Posterior vena cava (tissue), 2 donors: Measurements from ENCODE around the gene MAP3K5. TPM values are rescaled to one million over a fixed set of nuclear protein-coding genes. Genes with fewer than 3 reads are reported as not detected.
"Not testable (repeated sequence)": the region's sequence is repeated elsewhere in the genome, so short reads cannot be mapped to it uniquely, and the experiment has no call there.

ENCODE experiments used
- DNase-seq: peaks from one replicate; pipeline ENCODE4 v3.0.0-alpha.2; 2020; ENCODE audit warnings: low spot score
- intact Hi-C, 2 donors: fragments of 100-400 bp; cut with DNase I; formaldehyde crosslinking; loops; one replicate each; pipeline versions ENCODE4 v1.14.1 to v1.14.2; 2022 to 2023
- total RNA-seq, 2 donors: library from RNA; stranded (reverse); fragmentation: NEBNext Ultra II Directional; extraction: Animal tissue kit (Norgen Biotek cat#: 25700); gene quantifications; one replicate each; pipeline ENCODE4 v1.2.1, GENCODE V29; 2021
- donor health status: DM: yes; HTN: yes; CAD: no.
- donor health status: DM: yes; HTN: yes; CAD: no.

Gene MAP3K5
- total RNA-seq, 2 donors from 2014 or later: 15.0 to 16.4 TPM

GRCh38 chr6:136760781-136761180 is 31.5 kb downstream of the MAP3K5 start:
- DNase-seq, intact Hi-C loops: not testable (repeated sequence)

GRCh38 chr6:136757150-136757549 is 35.1 kb downstream of the MAP3K5 start:
- intact Hi-C loops: no loop called here
- DNase-seq: no peak

- intact Hi-C loops: no loop called here
- DNase-seq: no peak
Measured at GRCh38 chr6:136754820-136755219, 37.5 kb downstream of the MAP3K5 start.

- intact Hi-C loops: no loop called here
- no peak for DNase-seq
Measured at GRCh38 chr6:136753624-136754023, 38.7 kb downstream of the MAP3K5 start.

GRCh38 chr6:136752554-136752953 is 39.7 kb downstream of the MAP3K5 start:
- intact Hi-C loops: no loop called here
- no peak for DNase-seq

GRCh38 chr6:136751991-136752390 is 40.3 kb downstream of the MAP3K5 start:
- DNase-seq: no peak
- intact Hi-C loops: no loop called here

GRCh38 chr6:136751522-136751956 is 40.7 kb downstream of the MAP3K5 start:
- DNase-seq: no peak
- intact Hi-C loops: no loop called here

GRCh38 chr6:136750696-136751521 is 41.4 kb downstream of the MAP3K5 start:
- intact Hi-C loops: no loop called here

GRCh38 chr6:136749359-136749997 is 42.8 kb downstream of the MAP3K5 start:
- no peak for DNase-seq
- intact Hi-C loops: no loop called here

More at GRCh38 chr6:136750696-136751521, 41.4 kb downstream of the MAP3K5 start:
- no peak for DNase-seq

GRCh38 chr6:136747507-136747906 is 44.8 kb downstream of the MAP3K5 start:
- intact Hi-C loops: no loop called here
- no peak for DNase-seq

- intact Hi-C loops: no loop called here
- DNase-seq: no peak
Measured at GRCh38 chr6:136745300-136745699, 47.0 kb downstream of the MAP3K5 start.

GRCh38 chr6:136744889-136745288 is 47.4 kb downstream of the MAP3K5 start:
- no peak for DNase-seq
- intact Hi-C loops: no loop called here

GRCh38 chr6:136742125-136742524 is 50.2 kb downstream of the MAP3K5 start:
- DNase-seq: no peak
- intact Hi-C loops: no loop called here

- no peak for DNase-seq
- intact Hi-C loops: no loop called here
Measured at GRCh38 chr6:136740050-136740974, 52.0 kb downstream of the MAP3K5 start.

GRCh38 chr6:136739501-136739900 is 52.8 kb downstream of the MAP3K5 start:
- no peak for DNase-seq
- intact Hi-C loops: no loop called here

- DNase-seq: no peak
- intact Hi-C loops: no loop called here
Measured at GRCh38 chr6:136739071-136739470, 53.2 kb downstream of the MAP3K5 start.

- DNase-seq: no peak
- intact Hi-C loops: no loop called here
Measured at GRCh38 chr6:136738692-136739057, 53.6 kb downstream of the MAP3K5 start.

GRCh38 chr6:136737871-136738691 is 54.2 kb downstream of the MAP3K5 start:
- no peak for DNase-seq
- intact Hi-C loops: no loop called here

GRCh38 chr6:136737374-136737844 is 54.9 kb downstream of the MAP3K5 start:
- intact Hi-C loops: no loop called here

More at GRCh38 chr6:136737374-136737844, 54.9 kb downstream of the MAP3K5 start:
- no peak for DNase-seq
